Measurements from ENCODE around the gene TMEM37. TPM values are rescaled to one million over a fixed set of nuclear protein-coding genes. Genes with fewer than 3 reads are reported as not detected.
A peak's percentile ranks its signal among the peaks of the same experiment; 100 is the strongest.

Gene TMEM37
- total RNA-seq, 2 donors from 2014 or later, result not detected

- H3K36me3 Mint-ChIP-seq (ENCODE audit: low read depth), result peaks cover 2% of the 10 kb centered on the region
- no peaks in the 10 kb centered on the region for H3K9me3 ChIP-seq (ENCODE audit: control insufficient read depth, low read length, poor library complexity, severe bottlenecking)
- H3K4me1 Mint-ChIP-seq, result peaks cover 8% of the 10 kb centered on the region
- DNase-seq (no peak), ATAC-seq (no peak)
- H3K27me3 Mint-ChIP-seq, result peaks cover 70% of the 10 kb centered on the region
- H3K27ac Mint-ChIP-seq, result no peak overlapping the region
- no peak overlapping the region for H3K4me3 Mint-ChIP-seq
Measured at GRCh38 chr2:119423108-119423444, 8.6 kb upstream of the TMEM37 start.

- DNase-seq (no peak), ATAC-seq (no peak)
- peaks cover 74% of the 10 kb centered on the region for H3K27me3 Mint-ChIP-seq
- H3K4me3 Mint-ChIP-seq, result no peak overlapping the region
- peaks cover 2% of the 10 kb centered on the region for H3K36me3 Mint-ChIP-seq (ENCODE audit: low read depth)
- no peaks in the 10 kb centered on the region for H3K9me3 ChIP-seq (ENCODE audit: control insufficient read depth, low read length, poor library complexity, severe bottlenecking)
- H3K4me1 Mint-ChIP-seq, result peaks cover 8% of the 10 kb centered on the region
- no peak overlapping the region for H3K27ac Mint-ChIP-seq
Measured at GRCh38 chr2:119423811-119424210, 7.8 kb upstream of the TMEM37 start.

DNA sequence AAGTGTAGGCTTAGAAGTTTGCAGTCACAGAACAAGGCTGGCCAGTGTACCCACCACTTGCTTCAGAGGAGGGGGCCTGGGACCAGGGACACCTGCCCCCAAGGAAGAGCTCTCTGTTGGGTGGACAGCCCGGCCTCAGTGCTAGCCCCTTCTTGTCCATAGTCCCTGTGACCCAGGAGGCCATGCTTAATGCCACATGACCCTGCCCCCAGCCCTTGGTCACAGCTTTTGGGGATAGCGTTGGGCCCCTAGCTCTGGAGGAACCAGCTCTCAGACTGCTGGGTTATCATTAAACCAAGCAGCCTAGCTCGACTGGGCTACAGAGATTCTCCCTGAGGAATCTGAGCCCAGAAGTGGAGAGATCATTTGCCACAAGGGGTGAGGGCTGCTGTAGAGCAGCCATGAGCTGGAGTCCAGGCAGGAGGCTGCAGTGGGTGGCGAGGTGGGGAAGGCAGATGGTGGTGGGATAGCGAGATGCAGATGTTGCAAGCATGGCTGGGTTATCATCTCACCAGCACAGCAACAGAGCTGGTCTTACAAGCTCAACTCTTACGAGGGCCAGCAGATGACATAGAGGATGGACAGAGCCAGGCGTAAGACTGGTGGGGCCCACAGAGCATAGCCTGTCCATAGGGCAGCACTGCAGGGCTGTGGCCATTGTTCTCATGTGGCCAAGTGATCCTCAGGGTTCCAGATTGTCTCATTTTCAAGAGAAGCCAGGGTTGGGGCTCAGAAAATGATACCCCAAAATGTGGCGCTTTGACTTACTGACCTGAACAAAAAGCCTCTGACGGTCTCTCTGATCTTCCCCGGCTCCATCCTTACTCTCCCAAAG, 7.2 kb upstream of the TMEM37 start:
- Mint-ChIP-seq H3K27ac (no peak overlapping the region), H3K36me3 (ENCODE audit: low read depth) (peaks cover 2% of the 10 kb centered on the region), H3K4me1 (peaks cover 8% of the 10 kb centered on the region), H3K4me3 (no peak overlapping the region), H3K27me3 (peaks cover 76% of the 10 kb centered on the region)
- DNase-seq (no peak), ATAC-seq (no peak)
- H3K9me3 ChIP-seq (ENCODE audit: control insufficient read depth, low read length, poor library complexity, severe bottlenecking), result no peaks in the 10 kb centered on the region

- no peak overlapping the region for H3K4me3 Mint-ChIP-seq
Measured at GRCh38 chr2:119425119-119425405, 6.6 kb upstream of the TMEM37 start.

GRCh38 chr2:119425620-119426395, 5.8 kb upstream of the TMEM37 start:
- no peak for DNase-seq
- no peak for ATAC-seq
- peaks cover 2% of the 10 kb centered on the region for H3K36me3 Mint-ChIP-seq (ENCODE audit: low read depth)
- peaks cover 79% of the 10 kb centered on the region for H3K27me3 Mint-ChIP-seq
- H3K9me3 ChIP-seq (ENCODE audit: control insufficient read depth, low read length, poor library complexity, severe bottlenecking), result no peaks in the 10 kb centered on the region
- H3K27ac Mint-ChIP-seq, result no peak overlapping the region
- no peak overlapping the region for H3K4me3 Mint-ChIP-seq
- H3K4me1 Mint-ChIP-seq, result peaks cover 8% of the 10 kb centered on the region

More at GRCh38 chr2:119425119-119425405, 6.6 kb upstream of the TMEM37 start:
- Mint-ChIP-seq H3K4me1 (peaks cover 8% of the 10 kb centered on the region), H3K27me3 (peaks cover 76% of the 10 kb centered on the region), H3K27ac (no peak overlapping the region), H3K36me3 (ENCODE audit: low read depth) (peaks cover 2% of the 10 kb centered on the region)
- ATAC-seq (no peak), DNase-seq (no peak)
- H3K9me3 ChIP-seq (ENCODE audit: control insufficient read depth, low read length, poor library complexity, severe bottlenecking), result no peaks in the 10 kb centered on the region

- H3K4me3 Mint-ChIP-seq, result no peak overlapping the region
- H3K36me3 Mint-ChIP-seq (ENCODE audit: low read depth), result peaks cover 2% of the 10 kb centered on the region
- peaks cover 79% of the 10 kb centered on the region for H3K27me3 Mint-ChIP-seq
- no peak for ATAC-seq
- no peaks in the 10 kb centered on the region for H3K9me3 ChIP-seq (ENCODE audit: control insufficient read depth, low read length, poor library complexity, severe bottlenecking)
- H3K4me1 Mint-ChIP-seq, result peaks cover 8% of the 10 kb centered on the region
- no peak for DNase-seq
- H3K27ac Mint-ChIP-seq, result no peak overlapping the region
Measured at GRCh38 chr2:119426396-119426675, 5.3 kb upstream of the TMEM37 start.

DNA sequence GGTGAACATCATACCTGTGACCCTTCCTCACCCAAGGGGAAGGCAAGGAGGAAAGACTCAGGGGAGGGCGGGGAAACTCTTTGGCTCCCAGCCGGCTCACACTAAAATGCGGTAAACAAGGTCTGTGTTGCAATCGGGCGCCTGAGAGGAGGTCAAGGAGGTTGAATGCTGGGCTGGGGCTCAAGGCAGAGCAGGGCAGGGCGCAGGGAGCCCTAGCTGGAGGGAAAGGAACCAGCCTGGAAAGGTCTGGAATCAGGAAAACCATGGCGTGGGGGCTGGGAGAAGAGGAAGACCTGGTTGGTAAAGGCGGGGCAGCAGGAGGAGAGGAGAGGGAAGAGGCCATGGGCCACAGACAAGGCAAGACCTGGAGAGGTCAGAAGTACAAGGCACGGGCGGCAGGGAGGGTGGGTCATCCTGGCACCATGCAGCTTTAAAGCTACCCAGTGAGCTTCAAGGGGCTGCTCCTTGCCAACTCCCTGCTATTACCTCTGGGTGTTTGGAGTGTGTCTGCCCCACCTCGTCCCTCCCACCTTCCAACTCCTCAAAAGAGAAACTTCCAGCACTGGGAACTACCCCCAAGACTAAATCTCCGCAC, 4.8 kb upstream of the TMEM37 start:
- peaks cover 8% of the 10 kb centered on the region for H3K4me1 Mint-ChIP-seq
- H3K36me3 Mint-ChIP-seq (ENCODE audit: low read depth), result peaks cover 2% of the 10 kb centered on the region
- no peak overlapping the region for H3K27ac Mint-ChIP-seq
- ATAC-seq (no peak), DNase-seq (no peak)
- H3K27me3 Mint-ChIP-seq, result peaks cover 79% of the 10 kb centered on the region
- no peak overlapping the region for H3K4me3 Mint-ChIP-seq
- H3K9me3 ChIP-seq (ENCODE audit: control insufficient read depth, low read length, poor library complexity, severe bottlenecking), result no peaks in the 10 kb centered on the region

GRCh38 chr2:119427756-119428155, 3.9 kb upstream of the TMEM37 start:
- Mint-ChIP-seq H3K27me3 (peaks cover 87% of the 10 kb centered on the region), H3K4me1 (peaks cover 10% of the 10 kb centered on the region), H3K27ac (no peak overlapping the region), H3K36me3 (ENCODE audit: low read depth) (peaks cover 2% of the 10 kb centered on the region), H3K4me3 (no peak overlapping the region)
- no peak for ATAC-seq
- DNase-seq, result no peak
- H3K9me3 ChIP-seq (ENCODE audit: control insufficient read depth, low read length, poor library complexity, severe bottlenecking), result no peaks in the 10 kb centered on the region

DNA sequence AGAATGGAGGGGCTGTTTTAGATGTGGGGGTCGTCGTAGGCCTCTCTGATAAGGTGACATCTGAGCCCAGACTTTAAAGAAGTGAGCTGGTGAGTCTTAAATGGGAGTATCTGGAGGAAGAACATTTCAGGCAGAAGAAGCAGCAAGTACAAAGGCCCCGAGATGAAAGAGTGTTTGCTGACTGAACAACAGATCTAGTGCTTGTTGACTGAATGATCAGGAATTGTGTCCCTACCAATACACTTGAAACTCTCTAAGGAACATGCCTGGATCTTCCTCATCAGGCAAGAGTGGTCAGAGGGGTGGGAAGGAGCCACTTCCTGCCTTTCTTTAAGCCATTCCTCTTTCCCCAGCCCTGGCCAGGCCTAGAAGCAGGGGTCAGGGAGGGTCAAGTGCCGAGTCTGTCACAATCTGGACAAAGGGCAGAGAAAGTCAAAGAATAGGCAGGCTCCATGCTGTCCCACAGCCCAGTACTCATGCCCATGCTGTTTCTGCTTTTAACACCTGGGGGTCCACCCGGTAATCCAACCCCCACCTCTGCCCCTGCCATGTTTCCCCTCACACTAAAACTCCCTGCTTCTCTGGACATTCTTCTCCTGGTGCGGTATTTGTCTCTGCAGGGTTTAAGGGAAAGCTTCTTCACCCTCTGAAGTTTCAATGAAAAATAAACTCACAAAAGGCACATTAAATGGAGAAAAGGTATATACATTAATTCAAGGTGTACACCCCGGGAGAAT, 3.0 kb upstream of the TMEM37 start:
- Mint-ChIP-seq H3K4me1 (peaks cover 10% of the 10 kb centered on the region), H3K36me3 (ENCODE audit: low read depth) (peaks cover 4% of the 10 kb centered on the region), H3K27me3 (peaks cover 89% of the 10 kb centered on the region), H3K4me3 (no peak overlapping the region), H3K27ac (no peak overlapping the region)
- ATAC-seq, result no peak
- H3K9me3 ChIP-seq (ENCODE audit: control insufficient read depth, low read length, poor library complexity, severe bottlenecking), result no peaks in the 10 kb centered on the region
- DNase-seq, result no peak

- no peak for ATAC-seq
- Mint-ChIP-seq H3K27ac (no peak overlapping the region), H3K4me1 (peaks cover 8% of the 10 kb centered on the region), H3K27me3 (peaks cover 89% of the 10 kb centered on the region), H3K36me3 (ENCODE audit: low read depth) (peaks cover 4% of the 10 kb centered on the region), H3K4me3 (peak overlapping the region; percentile 36)
- no peak for DNase-seq
- no peaks in the 10 kb centered on the region for H3K9me3 ChIP-seq (ENCODE audit: control insufficient read depth, low read length, poor library complexity, severe bottlenecking)
Measured at GRCh38 chr2:119429225-119429981, 2.3 kb upstream of the TMEM37 start.

- DNase-seq, result no peak
Measured at GRCh38 chr2:119430023-119430498, 1.6 kb upstream of the TMEM37 start.

DNA sequence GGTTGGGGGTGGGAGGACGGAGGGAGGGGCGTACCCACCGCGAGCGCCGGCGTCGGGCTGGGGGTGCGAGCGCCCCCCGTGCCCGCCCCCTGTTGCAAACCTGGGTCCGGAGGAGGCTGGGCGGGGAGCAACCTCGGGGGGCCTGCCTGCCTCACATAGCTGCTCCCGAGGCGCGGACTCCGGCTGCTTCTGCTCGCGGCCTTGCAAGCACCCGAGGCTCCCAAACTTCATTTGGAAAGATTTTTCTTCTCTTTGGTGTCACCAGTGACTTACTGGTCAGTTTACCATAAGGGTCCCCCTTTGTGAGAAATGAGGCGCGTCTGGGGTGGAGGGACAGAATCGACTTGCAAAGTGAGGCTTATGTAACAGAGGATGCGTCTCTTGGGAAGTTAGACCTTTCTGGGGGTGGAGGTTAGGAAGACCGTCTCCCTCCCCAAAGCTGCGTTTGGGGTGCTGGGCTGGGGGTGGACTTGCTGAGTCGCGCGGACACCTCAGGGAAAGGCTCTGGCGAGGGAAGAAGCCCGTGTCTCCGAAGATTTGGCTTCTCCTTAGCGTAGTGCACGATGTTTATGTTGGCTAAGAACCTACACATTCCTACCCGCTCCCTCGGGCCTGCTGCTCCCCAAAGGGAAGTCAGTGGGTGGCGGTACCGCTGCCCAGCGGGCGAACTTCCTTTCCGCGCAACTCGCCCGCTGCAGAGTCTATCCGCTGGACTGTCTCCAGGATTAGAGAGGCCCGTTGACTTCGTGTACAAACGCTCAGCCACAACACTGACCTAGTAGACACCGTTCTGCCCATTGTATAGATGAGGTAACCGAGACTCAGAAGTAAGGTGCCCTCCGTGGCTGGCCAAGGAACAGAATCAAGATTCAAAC, 559 bp downstream of the TMEM37 start:
- no peak for DNase-seq
- H3K9me3 ChIP-seq (ENCODE audit: control insufficient read depth, low read length, poor library complexity, severe bottlenecking), result no peaks in the 10 kb centered on the region
- Mint-ChIP-seq H3K4me1 (peaks cover 5% of the 10 kb centered on the region), H3K36me3 (ENCODE audit: low read depth) (peaks cover 4% of the 10 kb centered on the region), H3K27me3 (peaks cover 86% of the 10 kb centered on the region), H3K4me3 (peak overlapping the region; percentile 64), H3K27ac (no peak overlapping the region)
- ATAC-seq, result no peak

More at GRCh38 chr2:119430023-119430498, 1.6 kb upstream of the TMEM37 start:
- ATAC-seq, result no peak
- no peak overlapping the region for H3K27ac Mint-ChIP-seq
- H3K36me3 Mint-ChIP-seq (ENCODE audit: low read depth), result peaks cover 4% of the 10 kb centered on the region
- peaks cover 86% of the 10 kb centered on the region for H3K27me3 Mint-ChIP-seq
- no peaks in the 10 kb centered on the region for H3K9me3 ChIP-seq (ENCODE audit: control insufficient read depth, low read length, poor library complexity, severe bottlenecking)
- H3K4me3 Mint-ChIP-seq, result no peak overlapping the region
- H3K4me1 Mint-ChIP-seq, result peaks cover 8% of the 10 kb centered on the region
